Bronchial epithelial cell (primary cell): Measurements from ENCODE around the gene L3MBTL3. TPM values are rescaled to one million over a fixed set of nuclear protein-coding genes. Genes with fewer than 3 reads are reported as not detected.

Source experiments
- DNase-seq: peaks from one replicate; pipeline ENCODE4 v3.0.0-alpha.2; 2010; ENCODE audit warnings: low read depth
- FAIRE-seq: peaks from 2 replicates; lab custom pipeline; 2011; peaks lifted over from hg19 to GRCh38; lab: Jason Lieb, UNC
- H3K27me3 ChIP-seq: 2 replicates; pipeline ENCODE4 v1.5.1; 2011; ENCODE audit warnings: low read length; ENCODE audit not compliant: control insufficient read depth, insufficient read depth
- H3K36me3 ChIP-seq: 2 replicates; pipeline ENCODE4 v1.5.1; 2011; ENCODE audit warnings: low read length; ENCODE audit not compliant: control insufficient read depth, insufficient read depth
- H3K4me3 ChIP-seq: 2 replicates; pipeline ENCODE4 v1.5.1; 2011; ENCODE audit warnings: mild to moderate bottlenecking, low read depth, low read length, control low read depth
- total RNA-seq: library from RNA; depleted of rRNA; stranded (reverse); fragments of >200 nt; gene quantifications from 2 replicates; pipeline ENCODE4 v1.2.1, GENCODE V29; 2014
- TF ChIP-seq, protein P1 (sequence below): IDR thresholded peaks from 2 replicates; pipeline ENCODE4 v1.5.1; 2011; ENCODE audit warnings: mild to moderate bottlenecking, moderate library complexity, low read length, control low read depth, inconsistent platforms; ENCODE audit not compliant: insufficient read depth, severe bottlenecking

L3MBTL3 gene
- total RNA-seq, 1 donor from 2014 or later = 12.1 TPM

DNA sequence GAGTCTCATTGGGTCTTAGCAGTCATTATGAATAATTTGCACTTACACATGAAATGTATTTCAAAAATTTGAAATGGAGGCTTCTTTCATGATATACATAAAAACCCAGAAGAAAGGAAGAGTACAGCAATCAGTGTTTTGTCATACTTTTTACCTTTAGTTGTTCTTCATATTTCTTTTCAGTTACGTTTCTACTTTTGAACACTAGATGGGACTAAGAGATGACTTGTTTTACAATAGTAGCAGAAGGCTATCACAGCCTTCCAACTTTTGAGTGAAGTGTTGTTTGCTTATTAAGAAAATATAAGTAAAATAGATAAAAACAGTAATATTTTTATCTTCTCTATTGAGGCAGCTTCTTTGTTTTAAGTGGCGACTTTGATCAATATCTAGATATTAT, 58.1 kb downstream of the L3MBTL3 start:
- Histone ChIP-seq H3K36me3 (no peaks in the 10 kb centered on the region), H3K27me3 (no peaks in the 10 kb centered on the region), H3K4me3 (no peak overlapping the region)
- FAIRE-seq (no peak), DNase-seq (peak; percentile 9)
- TF ChIP-seq, protein P1, sequence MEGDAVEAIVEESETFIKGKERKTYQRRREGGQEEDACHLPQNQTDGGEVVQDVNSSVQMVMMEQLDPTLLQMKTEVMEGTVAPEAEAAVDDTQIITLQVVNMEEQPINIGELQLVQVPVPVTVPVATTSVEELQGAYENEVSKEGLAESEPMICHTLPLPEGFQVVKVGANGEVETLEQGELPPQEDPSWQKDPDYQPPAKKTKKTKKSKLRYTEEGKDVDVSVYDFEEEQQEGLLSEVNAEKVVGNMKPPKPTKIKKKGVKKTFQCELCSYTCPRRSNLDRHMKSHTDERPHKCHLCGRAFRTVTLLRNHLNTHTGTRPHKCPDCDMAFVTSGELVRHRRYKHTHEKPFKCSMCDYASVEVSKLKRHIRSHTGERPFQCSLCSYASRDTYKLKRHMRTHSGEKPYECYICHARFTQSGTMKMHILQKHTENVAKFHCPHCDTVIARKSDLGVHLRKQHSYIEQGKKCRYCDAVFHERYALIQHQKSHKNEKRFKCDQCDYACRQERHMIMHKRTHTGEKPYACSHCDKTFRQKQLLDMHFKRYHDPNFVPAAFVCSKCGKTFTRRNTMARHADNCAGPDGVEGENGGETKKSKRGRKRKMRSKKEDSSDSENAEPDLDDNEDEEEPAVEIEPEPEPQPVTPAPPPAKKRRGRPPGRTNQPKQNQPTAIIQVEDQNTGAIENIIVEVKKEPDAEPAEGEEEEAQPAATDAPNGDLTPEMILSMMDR = no peak

DNA sequence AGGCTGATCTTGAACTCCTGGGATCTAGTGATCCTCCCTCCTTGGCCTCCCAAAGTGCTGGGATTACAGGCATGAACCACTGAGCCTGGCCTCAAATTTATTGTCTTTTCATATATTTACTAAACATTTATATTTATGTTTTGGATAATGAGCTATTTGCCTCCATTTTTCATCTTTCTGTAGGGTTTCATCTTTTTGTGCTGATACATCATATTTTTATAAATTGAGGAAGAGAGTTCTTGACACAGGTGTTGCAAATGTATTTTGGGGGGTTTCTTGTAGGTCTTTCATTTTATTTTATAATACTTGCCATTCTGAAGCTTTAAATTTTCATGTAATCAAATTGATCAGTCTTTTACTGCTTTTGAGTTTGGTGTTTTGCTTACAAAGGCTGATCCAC, 72.4 kb downstream of the L3MBTL3 start:
- DNase-seq = no peak
- Histone ChIP-seq H3K27me3 (no peaks in the 10 kb centered on the region), H3K36me3 (no peaks in the 10 kb centered on the region), H3K4me3 (no peak overlapping the region)
- TF ChIP-seq, protein P1 = no peak
- FAIRE-seq = no peak

DNA sequence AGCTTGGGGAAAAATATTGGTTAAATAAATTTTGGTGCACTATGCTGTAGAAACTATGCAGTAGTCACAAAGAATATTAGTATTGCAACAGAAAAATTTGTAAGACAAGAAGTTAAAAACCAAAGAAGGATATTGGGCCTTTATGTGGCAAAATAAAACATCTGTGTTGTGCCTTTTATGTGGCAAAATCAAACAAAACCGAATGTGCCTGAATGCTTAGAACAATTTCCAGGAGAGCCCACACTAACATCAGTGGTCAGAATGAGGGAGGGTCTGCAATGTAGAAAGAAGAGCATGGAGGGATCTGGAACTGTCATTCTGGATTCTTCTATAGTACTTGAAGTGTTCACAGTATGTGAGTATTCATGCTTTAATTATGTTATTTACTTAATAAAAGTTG, 75.2 kb downstream of the L3MBTL3 start:
- TF ChIP-seq, protein P1 = no peak
- Histone ChIP-seq H3K36me3 (no peaks in the 10 kb centered on the region), H3K27me3 (no peaks in the 10 kb centered on the region), H3K4me3 (no peak overlapping the region)
- no peak for DNase-seq
- no peak for FAIRE-seq

DNA sequence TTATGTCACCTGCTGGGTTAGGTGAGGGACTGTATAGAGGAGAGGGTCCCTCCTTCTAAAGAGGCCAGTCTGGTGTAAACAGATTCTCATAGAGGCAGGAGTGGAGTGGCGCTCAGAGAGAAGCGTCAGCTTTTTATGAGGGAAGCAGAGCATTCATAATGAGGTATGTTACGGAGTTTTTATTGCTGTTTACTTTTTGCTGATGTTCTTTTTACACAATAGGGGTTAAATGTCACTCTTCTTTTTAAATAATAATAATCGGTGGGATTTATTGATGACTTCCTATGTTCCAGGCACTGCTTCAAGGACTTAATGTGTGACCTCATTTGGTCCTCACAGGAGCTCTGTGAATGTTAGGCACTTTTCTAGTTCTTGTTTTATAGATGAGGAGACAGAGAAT, 79.9 kb downstream of the L3MBTL3 start:
- TF ChIP-seq, protein P1 = no peak
- Histone ChIP-seq H3K27me3 (no peaks in the 10 kb centered on the region), H3K4me3 (no peak overlapping the region), H3K36me3 (no peaks in the 10 kb centered on the region)
- FAIRE-seq = no peak
- DNase-seq = no peak

DNA sequence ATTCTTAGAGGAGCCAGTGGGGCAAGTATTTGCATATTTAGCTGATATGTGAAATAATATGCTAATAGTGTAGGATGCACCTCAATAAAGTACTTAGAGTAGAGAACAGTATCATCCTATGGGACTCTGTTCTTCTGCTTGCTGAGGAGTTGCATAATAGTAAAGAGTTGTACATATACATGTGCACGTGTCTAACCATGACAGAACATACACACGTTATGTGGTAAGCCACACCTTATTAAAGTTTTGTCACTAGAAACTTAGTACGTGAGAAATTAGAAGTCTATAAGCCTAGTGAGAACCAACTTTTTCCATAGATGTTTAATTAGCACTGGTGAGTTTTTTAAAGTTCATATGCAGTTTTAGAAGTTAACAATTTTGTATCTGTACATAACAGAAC, 80.7 kb downstream of the L3MBTL3 start:
- FAIRE-seq (no peak), DNase-seq (no peak)
- TF ChIP-seq, protein P1 = no peak
- no peaks in the 10 kb centered on the region for H3K36me3 ChIP-seq
- H3K27me3 ChIP-seq = no peaks in the 10 kb centered on the region
- no peak overlapping the region for H3K4me3 ChIP-seq

DNA sequence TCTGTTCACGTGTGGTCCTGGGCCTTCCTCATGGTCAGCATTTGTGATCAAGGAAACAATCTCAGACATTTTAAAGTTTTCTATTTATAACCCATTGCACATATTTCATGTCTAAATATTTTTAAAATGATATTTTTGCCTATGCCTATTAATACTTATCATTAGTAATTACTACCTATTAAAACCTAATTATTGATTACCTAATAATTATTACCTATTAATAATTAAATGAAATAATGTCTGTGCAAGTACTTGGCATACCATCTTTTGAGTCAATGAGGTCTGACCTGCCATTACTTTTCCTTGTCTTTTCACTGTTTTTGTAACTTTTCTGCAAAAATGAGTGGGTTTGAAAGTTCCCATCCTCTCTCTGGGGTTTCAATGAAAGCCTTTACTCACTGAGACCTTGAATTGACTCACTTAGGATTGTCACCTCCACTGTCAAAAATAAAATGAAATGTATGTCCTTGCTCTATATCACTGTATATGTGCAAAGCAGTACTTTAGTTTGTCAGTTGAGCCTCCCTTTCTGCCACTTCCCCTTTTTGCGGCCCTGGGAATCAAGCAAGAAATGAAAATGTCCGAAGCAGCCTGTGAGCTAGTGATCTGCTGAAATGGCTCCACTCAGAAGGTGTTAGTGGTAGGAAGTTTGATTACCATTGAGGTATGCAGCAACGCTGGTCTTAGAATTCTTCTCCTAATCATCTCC, 87.8 kb downstream of the L3MBTL3 start:
- H3K36me3 ChIP-seq = no peaks in the 10 kb centered on the region
- FAIRE-seq (no peak), DNase-seq (no peak)

More for the DNA sequence above, 87.8 kb downstream of the L3MBTL3 start:
- Histone ChIP-seq H3K27me3 (no peaks in the 10 kb centered on the region), H3K4me3 (no peak overlapping the region)
- TF ChIP-seq, protein P1 = no peak
